Neutrophil (primary cell): ENCODE measurements around the gene MAGOH.
"Not testable (repeated sequence)": the region's sequence is repeated elsewhere in the genome, so short reads cannot be mapped to it uniquely, and the experiment has no call there.

ENCODE experiments used
- H3K27ac ChIP-seq: fragments of 200-600 bp; sonication (generic); 2 replicates; pipeline ENCODE4 v1.5.1; 2016; ENCODE audit warnings: mild to moderate bottlenecking, moderate library complexity
- H3K27me3 ChIP-seq: fragments of 200-600 bp; sonication (generic); 2 replicates; pipeline ENCODE4 v1.6.0; 2016; ENCODE audit warnings: mild to moderate bottlenecking
- H3K36me3 ChIP-seq: fragments of 200-600 bp; sonication (generic); 2 replicates; pipeline ENCODE4 v1.5.1; 2017
- H3K4me1 ChIP-seq, 2 experiments: fragments of 200-600 bp in 1 of 2; sonication (generic) in 1 of 2; 1 replicate in 1 of 2; 2 replicates in 1 of 2; pipeline versions ENCODE4 v1.5.1 to v1.6.1; 2013 to 2016; ENCODE audit warnings: low read depth in 1 of 2, low read length in 1 of 2, mild to moderate bottlenecking in 1 of 2, moderate library complexity in 1 of 2; ENCODE audit not compliant: control insufficient read depth in 1 of 2, insufficient read depth in 1 of 2
- H3K4me3 ChIP-seq, 2 experiments: fragments of 200-600 bp in 1 of 2; sonication (generic) in 1 of 2; 1 replicate in 1 of 2; 2 replicates in 1 of 2; pipeline ENCODE4 v1.5.1; 2013 to 2016; ENCODE audit warnings: low read depth in 1 of 2, low read length in 1 of 2, mild to moderate bottlenecking in 1 of 2, moderate library complexity in 1 of 2
- H3K9me3 ChIP-seq: fragments of 200-600 bp; sonication (generic); 2 replicates; pipeline ENCODE4 v1.5.1; 2016
- TF ChIP-seq, protein P1 (sequence below): fragments of 200-600 bp; sonication (generic); IDR thresholded peaks from 2 replicates; pipeline ENCODE4 v1.5.1; 2016; ENCODE audit warnings: antibody characterized with exemption

Gene MAGOH

DNA sequence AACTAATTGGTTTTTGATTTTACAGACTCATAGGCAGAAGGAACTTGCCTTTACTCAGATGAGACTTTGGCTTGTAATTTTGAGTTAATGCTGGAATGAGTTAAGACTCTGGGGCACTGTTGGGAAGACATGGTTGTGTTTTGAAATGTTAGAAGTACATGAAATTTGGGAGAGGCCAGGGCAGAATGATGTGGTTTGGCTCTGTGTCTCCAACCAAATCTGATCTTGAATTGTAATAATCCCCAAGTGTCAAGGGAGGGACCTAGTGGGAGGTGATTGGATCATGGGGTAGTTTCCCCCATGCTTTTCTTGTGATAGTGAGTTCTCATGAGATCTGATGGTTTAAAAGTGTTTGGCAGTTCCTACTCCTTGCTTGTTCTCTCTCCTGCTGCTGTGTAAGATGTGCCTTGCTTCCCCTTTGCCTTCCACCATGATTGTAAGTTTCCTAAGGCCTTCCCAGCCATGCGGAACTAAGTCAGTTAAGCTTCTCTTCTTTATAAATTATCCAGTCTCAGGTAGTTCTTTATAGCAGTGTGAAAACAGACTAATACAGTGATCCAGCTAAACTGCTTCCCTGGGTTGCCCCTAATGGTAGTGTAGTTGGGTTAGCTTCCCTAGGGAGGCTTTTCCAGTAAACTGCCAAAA, 31.5 kb downstream of the MAGOH start:
- Histone ChIP-seq H3K36me3 (peaks cover 76% of the 10 kb centered on the region), H3K9me3 (no peaks in the 10 kb centered on the region), H3K27ac (no peak overlapping the region), H3K4me3 (no peak overlapping the region), H3K27me3 (no peaks in the 10 kb centered on the region), H3K4me1 (no peaks in the 10 kb centered on the region)
- TF ChIP-seq, protein P1, sequence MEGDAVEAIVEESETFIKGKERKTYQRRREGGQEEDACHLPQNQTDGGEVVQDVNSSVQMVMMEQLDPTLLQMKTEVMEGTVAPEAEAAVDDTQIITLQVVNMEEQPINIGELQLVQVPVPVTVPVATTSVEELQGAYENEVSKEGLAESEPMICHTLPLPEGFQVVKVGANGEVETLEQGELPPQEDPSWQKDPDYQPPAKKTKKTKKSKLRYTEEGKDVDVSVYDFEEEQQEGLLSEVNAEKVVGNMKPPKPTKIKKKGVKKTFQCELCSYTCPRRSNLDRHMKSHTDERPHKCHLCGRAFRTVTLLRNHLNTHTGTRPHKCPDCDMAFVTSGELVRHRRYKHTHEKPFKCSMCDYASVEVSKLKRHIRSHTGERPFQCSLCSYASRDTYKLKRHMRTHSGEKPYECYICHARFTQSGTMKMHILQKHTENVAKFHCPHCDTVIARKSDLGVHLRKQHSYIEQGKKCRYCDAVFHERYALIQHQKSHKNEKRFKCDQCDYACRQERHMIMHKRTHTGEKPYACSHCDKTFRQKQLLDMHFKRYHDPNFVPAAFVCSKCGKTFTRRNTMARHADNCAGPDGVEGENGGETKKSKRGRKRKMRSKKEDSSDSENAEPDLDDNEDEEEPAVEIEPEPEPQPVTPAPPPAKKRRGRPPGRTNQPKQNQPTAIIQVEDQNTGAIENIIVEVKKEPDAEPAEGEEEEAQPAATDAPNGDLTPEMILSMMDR = no peak

DNA sequence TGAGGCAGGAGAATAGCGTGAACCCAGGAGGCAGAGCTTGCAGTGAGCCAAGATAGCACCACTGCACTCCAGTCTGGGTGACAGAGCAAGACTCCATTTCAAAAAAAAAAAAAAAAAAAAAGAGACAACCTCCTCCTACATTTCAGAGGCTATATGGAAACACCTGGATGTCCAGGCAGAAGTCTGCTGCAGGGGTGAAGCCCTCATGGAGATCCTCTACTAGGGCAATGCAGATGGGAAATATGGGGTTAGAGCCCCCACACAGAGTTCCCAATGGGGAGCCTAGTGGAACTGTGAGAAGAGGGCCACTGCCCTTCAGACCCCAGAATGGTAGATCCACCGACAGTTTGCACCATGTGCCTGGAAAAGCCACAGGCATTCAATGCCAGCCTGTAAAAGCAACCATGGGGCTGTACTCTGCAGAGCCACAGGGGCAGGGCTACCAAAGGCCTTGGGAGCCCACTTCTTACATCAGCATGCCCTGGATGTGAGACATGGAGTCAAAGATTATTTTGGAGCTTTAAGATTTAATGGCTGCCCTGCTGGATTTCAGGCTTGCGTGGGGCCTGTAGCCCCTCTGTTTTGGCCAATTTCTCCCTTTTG, 32.1 kb downstream of the MAGOH start:
- H3K4me3 ChIP-seq, H3K4me1 ChIP-seq, H3K27ac ChIP-seq, H3K27me3 ChIP-seq, H3K9me3 ChIP-seq: not testable (repeated sequence)
- H3K36me3 ChIP-seq = peaks cover 81% of the 10 kb centered on the region

DNA sequence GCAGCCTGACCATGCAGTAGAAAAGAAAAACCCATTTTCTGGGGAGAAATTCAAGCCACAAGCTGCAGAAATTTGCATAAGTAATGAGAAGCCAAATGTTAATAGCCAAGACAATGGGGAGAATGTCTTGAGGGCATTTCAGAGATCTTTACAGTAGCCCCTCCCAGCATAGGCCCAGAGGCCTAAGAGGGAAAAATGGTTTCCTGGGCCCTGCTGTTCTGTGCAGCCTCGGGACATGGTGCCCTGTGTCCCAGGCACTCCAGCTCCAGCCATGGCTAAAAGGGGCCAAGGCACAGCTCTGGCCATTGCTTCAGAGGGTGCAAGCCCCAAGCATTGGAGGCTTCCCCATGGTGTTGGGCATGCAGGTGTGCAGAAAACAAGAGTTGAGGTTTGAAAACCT, 32.8 kb downstream of the MAGOH start:
- not testable (repeated sequence) for H3K27me3 ChIP-seq, H3K9me3 ChIP-seq, H3K4me3 ChIP-seq, H3K27ac ChIP-seq, H3K4me1 ChIP-seq
- peaks cover 81% of the 10 kb centered on the region for H3K36me3 ChIP-seq

DNA sequence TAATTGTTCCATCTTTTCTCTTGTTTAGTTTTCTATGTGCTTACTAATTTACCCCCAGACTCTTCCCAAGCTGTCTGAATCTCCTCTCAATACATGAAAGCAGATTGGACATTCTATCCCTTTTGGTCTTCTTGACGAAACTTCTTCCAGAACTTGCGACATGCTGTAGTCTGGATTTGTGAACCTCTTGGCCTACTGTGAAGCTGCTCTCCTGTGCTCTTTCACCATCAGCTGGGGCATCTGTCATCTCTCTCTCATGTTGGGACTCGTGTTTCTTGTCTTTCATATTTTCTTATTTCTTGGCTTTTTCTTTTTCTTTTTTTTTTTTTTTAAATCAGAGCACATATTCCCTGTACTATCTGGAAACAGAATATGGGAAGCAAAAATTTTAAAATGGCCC, 34.9 kb downstream of the MAGOH start:
- no peaks in the 10 kb centered on the region for H3K27me3 ChIP-seq
- TF ChIP-seq, protein P1 = no peak
- H3K9me3 ChIP-seq = no peaks in the 10 kb centered on the region
- peaks cover 0 to under 1% of the 10 kb centered on the region in 2 experiments for H3K4me1 ChIP-seq
- no peak overlapping the region for H3K27ac ChIP-seq
- H3K36me3 ChIP-seq = peaks cover 61% of the 10 kb centered on the region
- H3K4me3 ChIP-seq = no peak overlapping the region

DNA sequence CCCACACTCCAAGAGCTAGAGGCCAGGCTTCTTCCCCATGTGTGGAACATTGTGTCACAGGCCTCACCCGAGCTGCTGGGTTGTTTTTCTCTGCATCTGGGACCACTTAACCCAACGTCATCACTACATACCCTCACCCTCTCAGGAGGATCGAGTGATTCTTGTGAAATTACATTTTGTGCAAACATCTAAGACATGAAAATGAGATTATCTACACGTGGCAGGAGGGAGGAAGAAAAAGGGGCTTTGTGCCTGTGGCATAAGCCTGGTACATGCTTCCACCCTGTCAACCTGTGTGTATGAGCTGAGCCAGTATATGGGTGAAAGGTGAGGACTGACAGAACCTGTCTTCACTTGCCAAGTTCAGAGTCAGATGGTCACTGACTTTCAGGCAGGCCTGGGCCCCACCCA, 40.1 kb downstream of the MAGOH start:
- Histone ChIP-seq H3K36me3 (peaks cover 28% of the 10 kb centered on the region), H3K4me3 (no peak overlapping the region), H3K27ac (peak overlapping the region; percentile 97), H3K4me1 (peaks cover 21% of the 10 kb centered on the region in 2 experiments), H3K27me3 (no peaks in the 10 kb centered on the region), H3K9me3 (no peaks in the 10 kb centered on the region)
- TF ChIP-seq, protein P1 = no peak

DNA sequence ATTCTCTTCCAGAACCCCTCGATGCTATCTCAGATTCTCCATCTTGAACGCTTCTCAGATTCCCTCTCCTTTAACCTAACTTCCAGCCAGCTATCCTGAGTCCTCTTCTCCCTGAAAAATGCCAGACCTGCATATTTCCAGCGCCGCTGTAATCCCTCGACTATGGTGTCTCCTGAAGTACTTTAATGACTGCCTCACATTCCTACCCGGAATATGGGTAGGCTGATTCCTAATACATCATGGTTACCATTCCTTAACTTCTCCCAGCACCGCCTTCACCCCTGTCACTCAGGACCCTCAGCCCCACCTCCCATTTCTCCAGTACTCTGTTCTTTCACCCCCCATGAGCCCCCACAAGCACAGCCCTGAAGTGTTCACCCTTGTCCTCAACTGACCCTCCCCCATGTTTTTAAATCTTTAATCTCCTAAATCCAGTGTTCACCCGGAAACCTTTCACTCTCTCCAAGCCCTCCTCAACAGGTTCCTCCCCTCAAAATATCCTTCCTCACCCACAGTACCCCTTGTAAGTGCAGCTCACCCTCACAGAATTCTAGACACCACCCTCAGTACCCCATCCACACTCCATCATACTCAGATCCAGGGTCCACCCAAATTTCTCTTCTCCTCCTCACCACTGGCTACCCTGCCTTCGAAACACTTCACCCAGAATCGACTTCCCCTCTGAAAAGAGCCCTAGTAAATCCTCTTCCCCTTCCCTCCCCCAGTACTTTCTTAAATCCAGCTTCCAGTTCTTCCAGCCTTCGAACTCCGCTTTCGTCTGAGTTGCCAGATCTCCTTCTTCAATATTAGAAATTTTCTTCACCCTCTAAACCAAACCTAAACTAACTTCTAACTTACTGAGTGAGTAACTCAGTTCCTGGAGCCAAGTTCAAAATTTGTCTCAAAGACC, 40.8 kb downstream of the MAGOH start:
- H3K27ac ChIP-seq = peak overlapping the region; percentile 97
- H3K4me1 ChIP-seq = peaks cover 21% of the 10 kb centered on the region in 2 experiments
- H3K36me3 ChIP-seq = peaks cover 21% of the 10 kb centered on the region
- H3K4me3 ChIP-seq = peak overlapping the region; percentile 81 to 86
- no peaks in the 10 kb centered on the region for H3K9me3 ChIP-seq
- TF ChIP-seq, protein P1 = no peak
- H3K27me3 ChIP-seq = no peaks in the 10 kb centered on the region
